ENCODE measurements around the gene XPNPEP3.

The XPNPEP3 gene

GRCh38 chr22:40972587-40972986 lies 115.6 kb downstream of the XPNPEP3 start:
- no peak overlapping the region for H3K27ac Mint-ChIP-seq
- H3K9me3 Mint-ChIP-seq: no peaks in the 10 kb centered on the region

GRCh38 chr22:40973144-40973543 lies 116.2 kb downstream of the XPNPEP3 start:
- no peak for DNase-seq (ENCODE audit: low spot score)
- peaks cover 21% of the 10 kb centered on the region for H3K36me3 Mint-ChIP-seq (ENCODE audit: low read depth)
- H3K4me1 Mint-ChIP-seq (ENCODE audit: low read depth): no peaks in the 10 kb centered on the region
- H3K27ac Mint-ChIP-seq: no peak overlapping the region
- no peak overlapping the region for H3K4me3 Mint-ChIP-seq
- no peaks in the 10 kb centered on the region for H3K9me3 Mint-ChIP-seq
- no peaks in the 10 kb centered on the region for H3K27me3 Mint-ChIP-seq (ENCODE audit: low read depth)

More at GRCh38 chr22:40972587-40972986, 115.6 kb downstream of the XPNPEP3 start:
- peaks cover 23% of the 10 kb centered on the region for H3K36me3 Mint-ChIP-seq (ENCODE audit: low read depth)
- H3K4me1 Mint-ChIP-seq (ENCODE audit: low read depth): no peaks in the 10 kb centered on the region
- no peak overlapping the region for H3K4me3 Mint-ChIP-seq
- no peaks in the 10 kb centered on the region for H3K27me3 Mint-ChIP-seq (ENCODE audit: low read depth)
- no peak for DNase-seq (ENCODE audit: low spot score)

- DNase-seq (ENCODE audit: low spot score): no peak
- no peaks in the 10 kb centered on the region for H3K9me3 Mint-ChIP-seq
- no peaks in the 10 kb centered on the region for H3K4me1 Mint-ChIP-seq (ENCODE audit: low read depth)
- peaks cover 14% of the 10 kb centered on the region for H3K36me3 Mint-ChIP-seq (ENCODE audit: low read depth)
- H3K27me3 Mint-ChIP-seq (ENCODE audit: low read depth): no peaks in the 10 kb centered on the region
- no peak overlapping the region for H3K4me3 Mint-ChIP-seq
- H3K27ac Mint-ChIP-seq: no peak overlapping the region
Observed at GRCh38 chr22:40975366-40975765, 118.4 kb downstream of the XPNPEP3 start.

GRCh38 chr22:40976866-40977700 lies 120.1 kb downstream of the XPNPEP3 start:
- Mint-ChIP-seq H3K4me1 (ENCODE audit: low read depth) (no peaks in the 10 kb centered on the region), H3K9me3 (no peaks in the 10 kb centered on the region), H3K4me3 (no peak overlapping the region), H3K27me3 (ENCODE audit: low read depth) (no peaks in the 10 kb centered on the region), H3K36me3 (ENCODE audit: low read depth) (peaks cover 9% of the 10 kb centered on the region), H3K27ac (no peak overlapping the region)
- DNase-seq (ENCODE audit: low spot score): no peak

- no peaks in the 10 kb centered on the region for H3K9me3 Mint-ChIP-seq
Observed at GRCh38 chr22:40979198-40979597, 122.2 kb downstream of the XPNPEP3 start.

GRCh38 chr22:40979871-40980270 lies 122.9 kb downstream of the XPNPEP3 start:
- Mint-ChIP-seq H3K27me3 (ENCODE audit: low read depth) (no peaks in the 10 kb centered on the region), H3K36me3 (ENCODE audit: low read depth) (no peaks in the 10 kb centered on the region), H3K4me1 (ENCODE audit: low read depth) (no peaks in the 10 kb centered on the region), H3K27ac (no peak overlapping the region), H3K9me3 (no peaks in the 10 kb centered on the region), H3K4me3 (no peak overlapping the region)
- no peak for DNase-seq (ENCODE audit: low spot score)

More at GRCh38 chr22:40979198-40979597, 122.2 kb downstream of the XPNPEP3 start:
- Mint-ChIP-seq H3K4me3 (no peak overlapping the region), H3K4me1 (ENCODE audit: low read depth) (no peaks in the 10 kb centered on the region), H3K27ac (no peak overlapping the region), H3K36me3 (ENCODE audit: low read depth) (no peaks in the 10 kb centered on the region), H3K27me3 (ENCODE audit: low read depth) (no peaks in the 10 kb centered on the region)
- no peak for DNase-seq (ENCODE audit: low spot score)

Measured in T-helper 2 cell treated with Interferon-gamma antibody and Interleukin-4, amounts not matched to agents 5 μg/mL and 100 μg/mL, for 36 hours (primary cell).